K562 (cell line): ENCODE measurements around the gene ALKBH7. TPM values are rescaled to one million over a fixed set of nuclear protein-coding genes. Genes with fewer than 3 reads are reported as not detected.

Source experiments
- ATAC-seq: fragments of 200-7000 bp; cut with Tn5 transposase; 3 replicates; pipeline ENCODE4 v1.9.1; 2020; ENCODE audit warnings: moderate library complexity
- BruUV-seq: library from RNA; stranded (reverse); fragments of 400-500 nt; replicated peaks from 2 replicates; lab custom pipeline; 2021; lab: Mats Ljungman, UMichigan
- CTCF ChIA-PET: fragments of 300-600 bp; formaldehyde crosslinking; extraction: SDS; loops from one replicate; lab custom pipeline; 2021; ENCODE audit warnings: low intra/inter-chr PET ratio; lab: Yijun Ruan, JAX
- POLR2A ChIA-PET: fragments of 300-600, 350-650 bp; sonication (Branson Sonifier 250); formaldehyde crosslinking; extraction: SDS; loops from one replicate; lab custom pipeline; 2021; ENCODE audit warnings: antibody characterized with exemption, inconsistent platforms; lab: Yijun Ruan, JAX
- DNase-seq, 4 experiments: peaks; one replicate each; pipeline versions ENCODE4 v3.0.0 to v3.0.0-alpha.2; 2011 to 2018; ENCODE audit warnings: low spot score in 3 of 4, mixed read lengths in 3 of 4; ENCODE audit errors: extremely low read depth in 1 of 4
- FAIRE-seq: peaks from 2 replicates; lab custom pipeline; 2011; peaks lifted over from hg19 to GRCh38; lab: Jason Lieb, UNC
- H2AFZ ChIP-seq: 2 replicates; pipeline ENCODE4 v1.6.0; 2011; ENCODE audit warnings: low read depth, low read length, control low read depth, inconsistent platforms
- H3K27ac ChIP-seq: fragments of 200-600 bp; 3 replicates; pipeline ENCODE4 v1.8.0; 2011; ENCODE audit warnings: low read depth, mild to moderate bottlenecking, control low read depth, inconsistent platforms, low read length, moderate library complexity, mixed read lengths; ENCODE audit errors: extremely low read depth
- H3K27me3 ChIP-seq, 2 experiments: fragments of 300-600 bp in 1 of 2; 2 replicates in 1 of 2; 3 replicates in 1 of 2; pipeline versions ENCODE4 v1.6.0 to v1.8.0; 2011; ENCODE audit warnings: inconsistent platforms in 2 of 2, low read length in 2 of 2, mild to moderate bottlenecking in 1 of 2, mixed read lengths in 1 of 2, moderate library complexity in 1 of 2; ENCODE audit not compliant: control insufficient read depth in 2 of 2, insufficient read depth in 2 of 2
- H3K36me3 ChIP-seq: fragments of 300-600 bp; 3 replicates; pipeline ENCODE4 v1.8.0; 2011; ENCODE audit warnings: mild to moderate bottlenecking, low read length, inconsistent platforms; ENCODE audit not compliant: control insufficient read depth, insufficient read depth
- H3K4me1 ChIP-seq, 2 experiments: fragments of 200-600 bp in 1 of 2; replicated peaks in 1 of 2; 2 replicates in 1 of 2; 3 replicates in 1 of 2; pipeline versions ENCODE4 v1.5.1 to v1.8.0; 2011; ENCODE audit warnings: inconsistent platforms in 2 of 2, low read length in 2 of 2, mild to moderate bottlenecking in 1 of 2, mixed read lengths in 1 of 2, moderate library complexity in 1 of 2; ENCODE audit not compliant: control insufficient read depth in 2 of 2, insufficient read depth in 2 of 2
- H3K4me2 ChIP-seq: 2 replicates; pipeline ENCODE4 v1.6.1; 2011; ENCODE audit warnings: low read length, control low read depth, inconsistent platforms, mixed read lengths; ENCODE audit not compliant: insufficient read depth
- H3K4me3 ChIP-seq: fragments of 200-600 bp; sonication (generic), shearing (Covaris generic); 2 replicates; pipeline ENCODE4 v1.5.1; 2016; ENCODE audit warnings: control low read depth, inconsistent platforms
- H3K79me2 ChIP-seq: fragments of 200-600 bp; 3 replicates; pipeline ENCODE4 v1.8.0; 2011; ENCODE audit warnings: low read length, inconsistent platforms; ENCODE audit not compliant: control insufficient read depth, insufficient read depth
- H3K9ac ChIP-seq, 2 experiments: 2 replicates each; pipeline versions ENCODE4 v1.6.0 to v1.6.1; 2011; ENCODE audit warnings: low read depth in 2 of 2, low read length in 2 of 2, control low read depth in 1 of 2, inconsistent platforms in 1 of 2, mild to moderate bottlenecking in 1 of 2, mixed read lengths in 1 of 2; ENCODE audit not compliant: insufficient read depth in 1 of 2
- H3K9me1 ChIP-seq: one replicate; pipeline ENCODE4 v1.6.0; 2011; ENCODE audit warnings: inconsistent platforms, mild to moderate bottlenecking, low read length, moderate library complexity; ENCODE audit not compliant: control insufficient read depth, insufficient read depth
- H3K9me3 ChIP-seq: replicated peaks from 2 replicates; pipeline ENCODE4 v1.5.1; 2011; ENCODE audit warnings: low read depth, low read length, inconsistent platforms; ENCODE audit not compliant: control insufficient read depth, insufficient read depth
- H4K20me1 ChIP-seq: replicated peaks from 2 replicates; pipeline ENCODE4 v1.6.1; 2011; ENCODE audit warnings: low read length, inconsistent platforms, mixed read lengths; ENCODE audit not compliant: control insufficient read depth, insufficient read depth
- ATF1 ChIP-seq, 2 experiments: fragments of 450-650 bp in 1 of 2; IDR thresholded peaks; 2 replicates each; pipeline ENCODE4 v1.6.1; 2016; ENCODE audit warnings: missing compliant biosample characterization in 1 of 2, missing genetic modification characterization in 1 of 2
- CCAR2 ChIP-seq: fragments of 200-400 bp; formaldehyde crosslinking; IDR thresholded peaks from 2 replicates; pipeline ENCODE4 v1.6.1; 2017; ENCODE audit warnings: mild to moderate bottlenecking, low read depth, low read length
- ETS2 ChIP-seq: IDR thresholded peaks from 2 replicates; pipeline ENCODE4 v1.6.1; 2016; ENCODE audit warnings: borderline replicate concordance, missing genetic modification characterization, mild to moderate bottlenecking, moderate library complexity, missing compliant biosample characterization; ENCODE audit not compliant: poor library complexity, severe bottlenecking
- NFATC3 ChIP-seq: fragments of 450-650 bp; IDR thresholded peaks from 2 replicates; pipeline ENCODE4 v1.6.1; 2017; ENCODE audit warnings: mild to moderate bottlenecking
- ZNF146 ChIP-seq: IDR thresholded peaks from one replicate; pipeline ENCODE4 v1.6.1; 2018; ENCODE audit warnings: missing compliant biosample characterization; ENCODE audit not compliant: unreplicated experiment
- ZNF75A ChIP-seq: fragments of 450-650 bp; formaldehyde crosslinking; IDR thresholded peaks from 2 replicates; pipeline ENCODE4 v1.4.0; 2020; ENCODE audit warnings: mild to moderate bottlenecking
- ZNF778 ChIP-seq: fragments of 450-650 bp; formaldehyde crosslinking; IDR thresholded peaks from 2 replicates; pipeline ENCODE4 v1.4.0; 2020; ENCODE audit warnings: mild to moderate bottlenecking, moderate library complexity
- WGBS: fragments of 100-300 bp; shearing (Covaris generic); methylation state at CpG from one replicate; pipeline ENCODE4 v1.1.6; 2016; ENCODE audit warnings: low coverage, mixed read lengths; ENCODE audit not compliant: insufficient coverage; ENCODE audit errors: missing lambda C conversion rate; 5-methylcytosine and 5-hydroxymethylcytosine counted together
- in situ Hi-C: fragments of 300-500 bp; cut with MboI; formaldehyde crosslinking; loops from 4 replicates; pipeline ENCODE4 v1.15.0; 2018; ENCODE audit warnings: inconsistent platforms, mixed read lengths
- intact Hi-C: fragments of 100-400 bp; cut with micrococcal nuclease; formaldehyde crosslinking; loops from 2 replicates; pipeline ENCODE4 v1.14.2; 2022
- polyA plus RNA-seq, 8 experiments: library from polyadenylated mRNA; depleted of rRNA in 4 of 8; stranded (reverse) in 5 of 8; unstranded in 3 of 8; fragments of >200 nt; fragmentation: Nextera tagmentation in 2 of 8; fragmentation: Illumina TruSeq in 1 of 8; extraction: Ambion mirVana in 2 of 8; extraction: Trizol in 1 of 8; gene quantifications; 2 replicates each; pipeline versions ENCODE4 v1.2.1 to v1.2.3, GENCODE V29; 2011 to 2014; ENCODE audit warnings: inconsistent platforms in 1 of 8, missing spikeins in 1 of 8
- total RNA-seq, 7 experiments: library from RNA; depleted of rRNA in 6 of 7; stranded (reverse); fragments of >200 nt in 6 of 7; fragmentation: Illumina TruSeq in 2 of 7; extraction: Trizol in 2 of 7; gene quantifications; 2 replicates each; pipeline versions ENCODE4 v1.2.1 to v1.2.3, GENCODE V29; 2011 to 2021; ENCODE audit warnings: low replicate concordance in 1 of 7

Gene ALKBH7
- total and polyA plus RNA-seq, 9 of the 15 experiments (the other 6 are each of a cell fraction or from before 2014, with no cell fraction given) = 0.69 to 94.8 (median 17.6) TPM

DNA sequence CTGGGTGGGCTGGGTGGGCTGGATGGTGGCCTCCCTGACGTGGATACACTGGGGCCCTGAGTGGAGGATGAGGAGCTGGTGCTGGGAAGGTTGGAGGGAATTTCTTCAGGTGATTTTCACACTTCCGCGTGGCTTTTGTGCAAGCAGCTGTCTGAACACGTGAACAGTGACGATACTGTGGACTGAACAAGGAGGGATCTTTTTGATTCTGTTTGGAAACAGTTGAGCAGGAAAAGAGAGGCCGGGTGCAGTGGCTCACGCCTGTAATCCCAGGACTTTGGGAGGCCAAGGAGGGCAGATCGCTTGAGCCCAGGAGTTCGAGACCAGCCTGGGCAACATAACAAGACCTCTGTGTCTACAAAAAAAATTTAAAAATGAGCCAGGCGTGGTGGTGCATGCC is 29.5 kb downstream of the ALKBH7 start:
- no peak for ATAC-seq
- no peaks in the 10 kb centered on the region for H4K20me1 ChIP-seq
- WGBS = 51% methylated on average over 6 of the region's 10 CpGs
- no peak overlapping the region for H3K4me3 ChIP-seq
- intact Hi-C loops (no loop called here), in situ Hi-C loops (no loop called here)
- no peak overlapping the region for H3K9ac ChIP-seq
- H3K36me3 ChIP-seq = no peaks in the 10 kb centered on the region
- no peak for FAIRE-seq
- TF ChIP-seq ZNF146 (no peak), ZNF778 (CRISPR knock-in tag) (no peak), NFATC3 (no peak), ETS2 (tag) (no peak), ATF1 (CRISPR knock-in tag; IDR thresholded peaks at IDR 0.05) (no peak), ATF1 (tag; IDR thresholded peaks at IDR 0.05) (no peak), ZNF75A (CRISPR knock-in tag) (no peak), CCAR2 (no peak)
- DNase-seq = no peak
- no peak overlapping the region for H3K27ac ChIP-seq
- no TSS peak for BruUV-seq
- H3K4me1 ChIP-seq = peaks cover 0 to 7% of the 10 kb centered on the region in 2 experiments; a peak in 2 of 5 replicates
- H3K9me3 ChIP-seq = no peaks in the 10 kb centered on the region
- ChIA-PET POLR2A (interaction anchor here (0.8 kb wide), 1 partner anchor 1680 kb away, joined by 3 read pairs; no protein-coding TSS in a partner anchor), CTCF (no interaction called here)
- peak overlapping the region; percentile 65; the same call in 1 of the 2 replicates for H2AFZ ChIP-seq
- no peaks in the 10 kb centered on the region for H3K79me2 ChIP-seq
- H3K4me2 ChIP-seq = no peak overlapping the region
- H3K9me1 ChIP-seq = no peaks in the 10 kb centered on the region
- no peaks in the 10 kb centered on the region for H3K27me3 ChIP-seq
